HG02678 (cell line): ENCODE results near the gene DNAJC13.
A peak's percentile ranks its signal among the peaks of the same experiment; 100 is the strongest.
"Not testable (repeated sequence)": the region's sequence is repeated elsewhere in the genome, so short reads cannot be mapped to it uniquely, and the experiment has no call there.

Experiments used
- ATAC-seq: cut with Tn5 transposase; IDR thresholded peaks from one replicate; pipeline ENCODE4 v1.9.1; 2021; ENCODE audit warnings: mild to moderate bottlenecking, moderate library complexity; ENCODE audit not compliant: unreplicated experiment

Gene DNAJC13

GRCh38 chr3:132538072-132538471, 120.8 kb downstream of the DNAJC13 start:
- ATAC-seq, result no peak

- ATAC-seq, result no peak
Observed at GRCh38 chr3:132539681-132540080, 122.4 kb downstream of the DNAJC13 start.

GRCh38 chr3:132542577-132542976, 125.3 kb downstream of the DNAJC13 start:
- no peak for ATAC-seq

- peak; percentile 59 for ATAC-seq
Observed at GRCh38 chr3:132543011-132543739, 125.9 kb downstream of the DNAJC13 start.

- ATAC-seq, result no peak
Observed at GRCh38 chr3:132544130-132544529, 126.8 kb downstream of the DNAJC13 start.

- ATAC-seq, result no peak
Observed at GRCh38 chr3:132545471-132545870, 128.2 kb downstream of the DNAJC13 start.

GRCh38 chr3:132549169-132549568, 131.9 kb downstream of the DNAJC13 start:
- no peak for ATAC-seq

GRCh38 chr3:132549890-132550578, 132.7 kb downstream of the DNAJC13 start:
- peak; percentile 77 for ATAC-seq

- ATAC-seq, result peak; percentile 9
Observed at GRCh38 chr3:132550579-132551305, 133.4 kb downstream of the DNAJC13 start.

GRCh38 chr3:132553826-132554225, 136.5 kb downstream of the DNAJC13 start:
- no peak for ATAC-seq

- ATAC-seq, result no peak
Observed at GRCh38 chr3:132554437-132554836, 137.1 kb downstream of the DNAJC13 start.

GRCh38 chr3:132555306-132556035, 138.2 kb downstream of the DNAJC13 start:
- ATAC-seq, result no peak

GRCh38 chr3:132556036-132556386, 138.7 kb downstream of the DNAJC13 start:
- not testable (repeated sequence) for ATAC-seq

GRCh38 chr3:132556508-132557159, 139.3 kb downstream of the DNAJC13 start:
- ATAC-seq, result no peak

- no peak for ATAC-seq
Observed at GRCh38 chr3:132561003-132561402, 143.7 kb downstream of the DNAJC13 start.

- no peak for ATAC-seq
Observed at GRCh38 chr3:132563420-132564069, 146.2 kb downstream of the DNAJC13 start.

GRCh38 chr3:132564070-132564465, 146.8 kb downstream of the DNAJC13 start:
- no peak for ATAC-seq

- ATAC-seq, result no peak
Observed at GRCh38 chr3:132568422-132568821, 151.1 kb downstream of the DNAJC13 start.

GRCh38 chr3:132569153-132569552, 151.9 kb downstream of the DNAJC13 start:
- ATAC-seq, result no peak

GRCh38 chr3:132569580-132569979, 152.3 kb downstream of the DNAJC13 start:
- ATAC-seq, result no peak
